GM12873 (cell line): ENCODE data around the gene HDAC4.

Experiments
- CTCF ChIP-seq: IDR thresholded peaks from 2 replicates; pipeline ENCODE4 v1.5.1; 2012; ENCODE audit warnings: low read depth, mild to moderate bottlenecking, moderate library complexity, low read length, control low read depth; ENCODE audit not compliant: insufficient read depth; ENCODE audit errors: missing control alignments

Gene HDAC4

GRCh38 chr2:239160226-239161143, 240.3 kb downstream of the HDAC4 start:
- no peak for TF ChIP-seq CTCF

GRCh38 chr2:239159476-239159911, 241.3 kb downstream of the HDAC4 start:
- TF ChIP-seq CTCF, result no peak

- TF ChIP-seq CTCF, result no peak
Observed at GRCh38 chr2:239158641-239159475, 242.0 kb downstream of the HDAC4 start.

GRCh38 chr2:239157771-239158170, 243.0 kb downstream of the HDAC4 start:
- TF ChIP-seq CTCF, result no peak

GRCh38 chr2:239157269-239157668, 243.6 kb downstream of the HDAC4 start:
- TF ChIP-seq CTCF, result no peak

- no peak for TF ChIP-seq CTCF
Observed at GRCh38 chr2:239156516-239157265, 244.1 kb downstream of the HDAC4 start.
